ENCODE measurements around the gene NVL.

GRCh38 chr1:224234017-224234416, 96.0 kb downstream of the NVL start:
- TF ChIP-seq CTCF (IDR thresholded peaks at IDR 0.05; ENCODE audit: borderline replicate concordance, extremely low read depth, low read length, poor library complexity, severe bottlenecking) (no peak), EZH2 (IDR thresholded peaks at IDR 0.05; ENCODE audit: borderline replicate concordance, low read depth, low read length, severe bottlenecking) (no peak)

All from DND-41 (cell line).